HG03060 (cell line): ENCODE data around the gene PIGU.
"Not testable (repeated sequence)": the region's sequence is repeated elsewhere in the genome, so short reads cannot be mapped to it uniquely, and the experiment has no call there.

Experiments used
- ATAC-seq: cut with Tn5 transposase; IDR thresholded peaks from one replicate; pipeline ENCODE4 v1.9.1; 2021; ENCODE audit warnings: low read depth, moderate number of reproducible peaks; ENCODE audit not compliant: unreplicated experiment

Gene PIGU

DNA sequence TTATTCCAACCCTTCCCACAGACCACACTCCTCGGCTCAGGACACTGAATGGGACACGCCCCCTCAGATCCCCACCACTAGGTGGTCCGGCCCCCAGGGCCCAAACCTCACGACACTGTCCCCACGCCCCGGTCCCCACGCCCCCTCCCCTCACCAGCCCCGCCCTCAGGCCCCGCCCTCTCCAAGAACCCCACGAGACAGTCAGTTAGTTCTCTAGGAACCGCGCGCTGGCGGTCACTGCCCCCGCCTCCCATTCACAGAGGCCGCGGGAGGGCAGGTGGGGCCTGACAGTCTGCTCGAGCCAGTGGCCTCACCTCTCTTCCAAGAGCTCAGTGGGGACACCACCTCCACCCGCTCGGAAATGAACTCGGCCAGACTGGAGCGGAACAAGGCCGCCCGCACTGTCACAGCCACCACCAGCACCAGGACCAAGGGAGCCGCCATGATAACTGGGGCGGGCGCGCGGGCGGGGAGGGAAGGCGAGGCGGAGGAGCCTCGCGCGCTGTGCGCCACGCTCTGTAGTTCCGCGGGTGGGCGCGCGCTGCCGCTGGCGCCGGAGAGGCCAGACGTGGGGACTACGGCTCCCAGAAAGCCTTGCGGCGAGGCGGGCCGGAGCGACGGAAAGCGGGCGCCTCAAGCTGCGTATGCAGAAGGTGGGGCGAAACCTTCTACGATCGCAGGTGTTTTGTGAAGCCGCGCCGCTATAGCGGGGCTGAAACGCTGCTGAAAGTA is at the start of gene PIGU:
TSS of gene PIGU (minus strand) at position 451 of the 732 bp plus-strand sequence. CDS start at position 444, 7 bp downstream.
- ATAC-seq, result peak; percentile 88

- no peak for ATAC-seq
Measured at GRCh38 chr20:34724172-34724571, 47.3 kb upstream of the PIGU start.

GRCh38 chr20:34722560-34722959 is 45.7 kb upstream of the PIGU start:
- not testable (repeated sequence) for ATAC-seq

GRCh38 chr20:34720266-34720665 is 43.4 kb upstream of the PIGU start:
- no peak for ATAC-seq

DNA sequence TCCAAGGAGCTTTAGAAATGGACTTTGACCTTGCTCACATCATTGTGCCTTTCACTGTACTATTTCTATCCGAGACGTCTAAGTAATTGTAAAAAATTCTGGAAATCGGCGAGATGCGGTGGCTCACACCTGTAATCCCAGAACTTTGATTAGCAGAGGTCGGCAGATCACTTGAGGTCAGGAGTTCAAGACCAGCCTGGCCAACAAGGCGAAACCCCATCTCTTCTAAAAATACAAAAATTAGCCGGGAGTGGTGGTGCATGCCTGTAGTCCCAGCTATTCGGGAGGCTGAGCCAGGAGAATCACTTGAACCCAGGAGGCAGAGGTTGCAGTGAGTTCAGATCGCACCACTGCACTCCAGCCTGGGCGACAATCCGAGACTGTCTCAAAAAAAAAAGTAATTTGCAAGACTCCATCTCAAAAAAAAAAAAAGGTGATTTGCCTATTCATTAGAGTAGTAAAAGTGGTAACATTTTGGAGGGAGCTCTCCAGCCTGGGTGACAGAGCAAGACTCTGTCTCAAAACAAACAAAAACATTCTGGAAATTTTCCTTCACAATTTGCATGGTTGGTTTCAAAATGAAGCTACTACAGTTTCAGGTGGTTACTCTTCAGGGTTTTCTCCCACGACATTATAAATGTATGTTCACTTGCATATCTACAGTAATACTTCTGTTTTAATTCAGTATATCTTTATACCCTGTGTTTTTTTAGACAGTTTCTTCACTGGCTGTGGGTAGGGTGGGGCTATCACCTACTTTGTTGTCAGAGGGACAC is 42.5 kb upstream of the PIGU start:
- peak; percentile 90 for ATAC-seq

GRCh38 chr20:34717230-34718095 is 40.6 kb upstream of the PIGU start:
- ATAC-seq, result no peak

- no peak for ATAC-seq
Measured at GRCh38 chr20:34716921-34717229, 40.0 kb upstream of the PIGU start.

DNA sequence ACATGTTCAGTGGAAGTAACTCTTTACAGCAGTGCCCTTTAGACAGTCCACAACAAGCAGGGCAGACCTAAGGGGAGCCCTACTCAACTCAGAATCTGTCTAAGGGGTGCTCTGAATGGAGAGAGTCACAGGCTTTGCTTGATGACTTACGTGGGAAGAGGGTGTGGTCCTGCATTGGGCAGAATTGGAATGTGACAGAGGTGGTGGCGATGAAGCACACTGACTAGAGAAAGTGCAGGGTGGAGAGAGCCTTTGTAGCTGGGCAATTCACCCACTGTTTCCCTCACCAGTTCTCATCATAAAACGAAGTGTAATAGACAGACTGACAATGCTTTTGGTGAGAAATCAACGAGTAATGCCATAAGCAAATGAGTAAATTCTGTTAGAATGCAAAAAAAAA is 38.5 kb upstream of the PIGU start:
- ATAC-seq, result no peak

- not testable (repeated sequence) for ATAC-seq
Measured at GRCh38 chr20:34713944-34714515, 37.1 kb upstream of the PIGU start.

DNA sequence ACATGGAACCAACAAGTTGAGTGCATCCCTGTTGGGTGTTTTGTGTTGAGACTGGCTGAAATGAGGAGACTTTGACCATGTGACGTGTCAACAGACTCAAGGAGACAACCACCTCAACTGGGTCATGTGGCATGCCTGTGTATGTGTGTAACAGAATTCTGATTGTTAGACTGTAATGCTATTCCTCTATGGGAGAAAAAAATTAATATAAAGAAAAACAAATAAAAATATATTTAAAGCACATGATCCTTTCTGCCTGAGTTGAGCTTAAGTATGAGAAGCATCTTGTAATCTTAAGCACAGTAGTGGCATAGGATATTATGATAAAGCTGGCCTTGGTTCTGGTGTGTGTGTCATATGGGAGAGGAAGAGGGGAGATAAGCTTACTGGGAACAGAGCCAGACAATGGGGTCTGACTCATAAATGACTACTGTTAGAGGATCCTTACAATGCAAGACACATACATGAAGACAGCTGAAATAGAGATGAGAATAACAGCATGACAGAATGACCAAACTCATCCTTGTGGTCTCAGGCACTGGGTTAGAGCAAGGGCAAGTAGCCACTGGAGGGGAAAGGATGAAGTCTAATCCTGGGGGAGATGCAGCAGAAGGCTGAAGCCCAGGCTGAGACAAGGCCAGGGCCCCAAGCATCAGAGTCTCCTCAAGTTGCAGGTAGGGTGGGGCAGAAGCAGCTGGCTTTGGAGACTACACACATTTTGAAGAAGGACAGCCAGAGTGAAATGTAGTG is 36.5 kb upstream of the PIGU start:
- no peak for ATAC-seq

DNA sequence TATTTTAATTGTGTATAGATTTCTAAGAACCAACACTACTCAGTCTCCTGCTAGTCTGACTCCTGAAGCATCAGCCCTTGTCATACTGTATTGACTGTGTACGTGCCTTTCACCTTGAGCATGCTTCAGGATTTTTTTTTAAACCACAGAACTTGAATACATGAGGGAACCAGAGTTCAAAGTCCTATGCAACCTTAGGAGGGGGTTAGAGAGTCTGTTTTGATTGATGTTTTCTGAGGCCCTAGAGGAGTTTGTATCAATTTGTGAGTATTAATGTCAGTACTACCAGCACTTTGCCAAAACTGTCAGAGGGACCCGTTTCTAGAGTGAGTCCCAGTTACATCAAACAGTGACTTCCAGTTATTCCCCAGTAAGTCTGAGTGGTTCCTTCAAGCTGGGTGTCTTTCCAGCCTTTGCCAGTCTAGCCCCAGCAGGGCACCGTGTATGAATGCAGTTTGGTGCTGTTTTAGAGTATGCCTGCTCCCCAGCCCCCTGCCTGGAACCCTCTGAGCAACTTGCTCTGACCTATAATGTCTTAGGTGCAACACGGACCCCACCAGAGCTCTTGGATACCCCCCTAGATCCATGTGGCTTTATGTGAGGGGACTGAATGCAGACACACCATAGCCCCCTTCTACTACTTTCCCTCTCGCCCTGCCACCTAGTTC is 35.8 kb upstream of the PIGU start:
- no peak for ATAC-seq

DNA sequence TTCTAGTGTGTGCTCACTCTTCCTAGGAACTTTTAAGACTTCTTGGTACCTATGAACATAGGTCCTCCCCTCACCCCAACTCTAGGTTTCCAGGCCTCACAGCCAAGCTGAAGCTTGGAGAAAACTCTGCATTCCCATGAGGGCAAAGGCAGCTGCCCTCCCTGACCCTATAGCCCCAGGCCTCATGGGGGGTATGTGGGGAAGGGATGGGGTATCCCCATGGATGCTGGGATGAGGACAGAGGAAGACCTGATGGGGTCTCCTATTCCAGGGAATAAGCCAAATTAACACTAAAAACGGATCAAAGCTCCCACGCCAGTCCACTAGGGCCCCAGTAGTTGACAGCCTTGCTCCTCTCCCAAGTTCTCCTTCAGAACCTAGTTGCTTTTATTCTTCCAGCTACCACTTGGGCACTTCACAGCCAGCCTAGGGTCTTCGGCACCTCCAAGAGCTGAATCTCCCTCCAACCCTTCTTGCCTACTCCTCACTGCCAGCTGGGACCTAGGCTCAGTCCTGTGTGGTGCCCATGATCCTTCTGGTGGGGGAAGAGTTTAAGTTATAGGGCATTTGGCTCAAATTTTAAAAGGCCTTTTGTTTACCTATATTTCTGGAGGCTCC is 35.0 kb upstream of the PIGU start:
- no peak for ATAC-seq

DNA sequence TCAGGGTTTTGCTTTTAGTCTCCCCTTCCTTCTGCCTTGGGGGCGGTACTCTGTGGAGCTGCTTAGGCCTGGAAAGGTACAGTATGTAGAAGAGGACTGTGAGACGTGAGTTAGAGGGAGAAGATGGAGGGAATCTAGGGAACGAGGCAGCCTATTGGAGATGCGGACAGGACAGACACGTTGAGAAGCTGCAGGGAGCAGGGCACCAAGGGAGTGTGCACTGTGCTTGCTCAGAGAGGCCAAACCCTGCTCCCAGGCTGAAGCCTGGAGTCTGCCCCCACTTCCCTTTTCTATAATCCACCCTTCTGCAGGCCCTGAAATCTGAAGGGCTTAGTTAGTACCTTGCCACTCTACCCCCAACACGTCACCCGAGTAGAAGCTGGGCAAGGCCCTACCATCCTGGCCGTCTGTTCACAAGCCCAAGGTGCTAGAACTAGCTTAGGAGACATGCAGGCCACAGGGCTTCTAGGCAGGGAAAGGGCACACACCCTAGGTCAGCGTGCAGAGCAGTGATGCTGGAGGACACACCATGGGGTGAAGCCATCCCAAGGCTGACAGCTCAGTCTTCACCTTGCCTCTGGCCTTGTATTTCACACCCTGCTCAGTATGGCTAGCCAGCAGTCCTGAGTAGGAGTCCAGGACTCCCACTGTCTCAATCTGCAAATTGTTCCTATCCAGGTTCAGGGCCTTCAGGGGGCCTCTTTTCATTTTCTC is 34.1 kb upstream of the PIGU start:
- ATAC-seq, result no peak

DNA sequence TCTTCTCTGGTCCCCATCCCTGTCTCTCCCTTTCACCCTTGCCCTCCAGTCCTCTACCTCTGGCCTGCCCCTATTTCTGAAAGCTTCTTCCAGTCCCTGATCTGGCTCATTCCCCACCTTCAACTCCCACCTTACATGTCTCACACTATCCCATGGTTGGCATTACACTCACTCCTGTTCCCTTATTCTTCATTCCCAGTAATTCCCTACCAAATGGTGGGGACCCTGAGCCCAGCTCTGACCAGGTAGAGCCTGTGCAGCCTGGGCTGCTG is 33.6 kb upstream of the PIGU start:
- no peak for ATAC-seq

DNA sequence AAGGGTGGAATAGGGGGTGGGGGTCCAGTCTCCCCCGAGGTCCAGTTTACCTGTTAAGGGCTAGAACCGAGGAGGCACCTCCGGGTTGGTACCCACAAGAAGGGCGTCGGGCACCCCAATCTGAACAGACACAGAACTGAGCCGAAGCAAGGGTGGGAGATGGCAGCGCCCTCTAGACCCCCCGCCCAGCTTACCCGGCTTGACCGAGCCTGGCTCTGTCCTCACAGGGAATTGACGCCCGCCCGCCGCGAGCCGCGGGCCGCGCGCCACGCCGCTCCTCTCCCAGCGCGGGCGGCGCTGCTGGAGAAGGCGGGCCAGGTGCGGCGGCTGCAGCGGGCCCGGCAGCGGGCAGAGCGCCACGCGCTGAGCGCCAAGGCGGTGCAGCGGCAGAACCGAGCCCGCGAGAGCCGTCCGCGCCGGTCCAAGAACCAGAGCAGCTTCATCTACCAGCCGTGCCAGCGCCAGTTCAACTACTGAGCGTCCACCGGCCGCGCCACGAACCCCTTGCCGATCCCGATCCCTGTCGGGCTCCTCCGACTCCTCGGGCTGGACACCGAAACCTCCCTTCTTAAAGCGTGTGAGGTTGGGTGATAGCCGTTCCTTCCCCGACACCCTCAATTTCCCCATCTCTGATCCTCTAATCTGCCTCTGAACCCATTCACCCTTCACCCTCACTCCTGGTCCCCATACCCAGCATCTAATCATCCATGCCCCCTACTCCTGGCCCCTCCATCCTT is 33.1 kb upstream of the PIGU start:
- ATAC-seq, result no peak

GRCh38 chr20:34709044-34709830 is 32.3 kb upstream of the PIGU start:
- ATAC-seq, result no peak

DNA sequence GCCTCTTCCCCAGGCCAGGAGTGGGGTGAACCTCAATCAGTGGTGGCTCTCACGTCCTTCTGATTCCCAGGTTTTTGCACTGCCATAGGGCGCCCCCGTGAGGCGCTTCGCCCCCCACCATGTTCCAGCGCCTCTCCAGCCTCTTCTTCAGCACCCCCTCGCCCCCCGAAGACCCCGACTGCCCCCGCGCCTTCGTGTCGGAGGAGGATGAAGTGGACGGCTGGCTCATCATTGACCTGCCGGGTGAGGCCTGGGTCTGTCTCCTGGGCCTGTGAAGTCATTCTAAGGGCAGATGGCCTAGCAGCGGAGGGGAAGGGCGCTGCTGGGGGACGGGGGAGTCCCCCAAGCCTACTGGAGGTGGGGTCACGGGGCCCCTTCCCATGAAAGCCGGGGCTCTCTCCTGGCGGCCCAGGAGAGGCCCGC is 31.7 kb upstream of the PIGU start:
- ATAC-seq, result no peak
